DMS 273 (cell line): ENCODE measurements around the gene CIC.
"Not testable (repeated sequence)": the region's sequence is repeated elsewhere in the genome, so short reads cannot be mapped to it uniquely, and the experiment has no call there.

Experiments used
- DNase-seq: peaks from one replicate; lab custom pipeline; 2025; ENCODE audit not compliant: unreplicated experiment; lab: John Stamatoyannopoulos, UW

The CIC gene

GRCh38 chr19:42328854-42329253, 59.8 kb downstream of the CIC start:
- no peak for DNase-seq

DNA sequence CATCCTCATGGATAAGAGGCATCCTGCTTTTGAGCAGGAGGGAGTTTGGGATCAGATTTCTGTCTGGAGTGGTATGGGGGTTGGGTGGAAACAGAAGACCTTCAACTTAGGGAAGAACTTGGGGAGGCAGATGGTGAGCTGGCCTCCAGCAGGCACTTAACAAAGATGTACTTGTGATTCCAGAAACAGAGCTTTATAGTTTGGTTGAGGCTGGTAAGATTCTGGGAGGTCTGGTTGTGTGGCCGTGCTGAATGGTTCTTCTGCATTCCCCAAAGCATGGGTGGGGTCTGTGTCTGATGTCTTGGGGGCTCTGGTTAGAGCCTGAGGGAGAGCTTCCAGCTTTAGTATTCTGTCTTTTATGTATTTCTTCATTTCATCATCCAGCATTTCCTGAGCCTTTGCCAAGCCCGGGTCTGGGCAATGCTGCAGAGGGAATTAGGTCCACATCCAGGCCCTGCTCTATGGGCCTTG, 61.2 kb downstream of the CIC start:
- DNase-seq = peak; percentile 96

DNA sequence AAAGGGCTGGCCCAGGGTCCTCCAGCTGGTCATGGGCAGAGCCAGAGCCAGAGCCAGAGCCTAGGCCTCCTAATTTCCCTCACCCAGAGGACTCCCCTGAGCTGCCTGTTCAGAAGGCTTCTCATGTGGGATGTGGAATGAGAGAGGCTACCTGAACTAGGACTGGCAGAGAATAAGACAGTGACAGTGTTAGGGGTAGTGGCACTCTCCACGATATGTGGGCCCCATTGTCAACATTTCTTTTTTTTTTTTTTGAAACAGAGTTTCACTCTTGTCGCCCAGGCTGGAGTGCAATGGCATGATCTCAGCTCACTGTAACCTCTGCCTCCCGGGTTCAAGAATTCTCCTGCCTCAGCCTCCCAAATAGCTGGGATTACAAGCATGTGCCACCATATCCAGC, 62.3 kb downstream of the CIC start:
- DNase-seq = not testable (repeated sequence)

DNA sequence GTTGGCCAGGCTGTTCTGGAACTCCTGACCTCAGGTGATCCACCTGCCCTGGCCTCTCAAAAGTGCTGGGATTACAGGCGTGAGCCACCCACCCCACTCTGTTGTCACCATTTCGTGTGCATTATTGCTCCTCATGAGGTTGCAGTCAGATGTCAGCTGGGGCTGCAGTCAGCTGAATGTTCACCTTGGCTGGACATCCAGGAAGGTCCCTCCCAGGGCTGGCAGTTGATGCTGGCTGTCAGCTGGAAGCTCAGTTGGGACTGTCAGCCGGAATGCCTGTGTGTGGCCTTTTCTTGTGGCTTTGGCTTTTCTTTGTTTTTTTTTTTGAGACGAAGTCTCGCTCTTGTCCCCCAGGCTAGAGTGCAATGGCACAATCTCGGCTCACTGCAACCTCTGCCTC, 63.0 kb downstream of the CIC start:
- DNase-seq = no peak

DNA sequence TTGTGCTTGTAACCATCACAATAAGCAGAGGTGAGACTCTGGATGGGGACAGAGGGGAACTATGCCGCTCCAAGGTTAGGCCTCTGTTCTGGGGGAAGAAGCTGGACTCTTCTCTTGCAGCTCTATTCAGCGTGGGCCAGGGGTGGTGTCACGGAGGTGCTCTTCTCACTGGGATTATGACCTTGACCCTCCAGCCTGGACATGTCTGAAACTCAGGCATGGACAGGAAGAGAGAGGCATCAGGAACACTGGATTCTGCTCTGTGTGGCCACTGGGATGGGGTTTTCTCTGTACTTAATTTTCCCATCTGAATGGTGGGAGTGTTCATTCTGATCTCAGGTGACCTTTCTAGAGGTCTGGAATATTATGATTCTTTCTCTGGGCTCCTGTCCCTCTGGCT, 64.0 kb downstream of the CIC start:
- DNase-seq = no peak

DNA sequence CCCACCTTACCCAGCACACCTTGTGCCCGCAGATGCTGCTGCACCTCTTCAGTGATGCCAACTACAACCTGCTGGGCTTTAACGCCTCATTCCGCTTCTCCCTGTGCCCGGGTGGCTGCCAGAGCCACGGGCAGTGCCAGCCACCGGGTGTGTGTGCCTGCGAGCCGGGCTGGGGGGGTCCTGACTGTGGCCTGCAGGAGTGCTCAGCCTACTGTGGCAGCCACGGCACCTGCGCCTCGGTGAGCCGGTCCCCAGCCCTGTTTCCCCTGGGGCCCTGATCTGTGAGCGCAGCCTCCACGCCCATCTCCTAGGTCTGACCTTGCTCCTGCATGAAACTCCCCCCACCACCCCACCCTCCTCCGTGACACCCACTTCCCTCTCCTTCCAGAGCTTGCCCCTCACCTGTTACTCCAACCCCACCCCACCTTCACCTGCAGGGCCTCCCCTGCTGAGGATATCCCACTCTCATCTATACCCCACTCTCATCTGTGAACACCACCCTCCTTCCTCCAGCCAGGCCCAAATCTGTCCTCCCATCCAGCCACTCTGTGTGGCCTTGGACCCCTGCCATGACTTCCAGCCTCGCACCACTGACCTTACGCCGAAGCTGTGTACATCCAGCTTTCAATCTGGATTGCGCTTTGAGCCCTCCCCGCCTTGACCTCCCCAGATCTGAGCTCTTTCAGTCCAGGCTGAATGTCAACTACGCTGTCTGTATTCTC, 65.1 kb downstream of the CIC start:
- no peak for DNase-seq

DNA sequence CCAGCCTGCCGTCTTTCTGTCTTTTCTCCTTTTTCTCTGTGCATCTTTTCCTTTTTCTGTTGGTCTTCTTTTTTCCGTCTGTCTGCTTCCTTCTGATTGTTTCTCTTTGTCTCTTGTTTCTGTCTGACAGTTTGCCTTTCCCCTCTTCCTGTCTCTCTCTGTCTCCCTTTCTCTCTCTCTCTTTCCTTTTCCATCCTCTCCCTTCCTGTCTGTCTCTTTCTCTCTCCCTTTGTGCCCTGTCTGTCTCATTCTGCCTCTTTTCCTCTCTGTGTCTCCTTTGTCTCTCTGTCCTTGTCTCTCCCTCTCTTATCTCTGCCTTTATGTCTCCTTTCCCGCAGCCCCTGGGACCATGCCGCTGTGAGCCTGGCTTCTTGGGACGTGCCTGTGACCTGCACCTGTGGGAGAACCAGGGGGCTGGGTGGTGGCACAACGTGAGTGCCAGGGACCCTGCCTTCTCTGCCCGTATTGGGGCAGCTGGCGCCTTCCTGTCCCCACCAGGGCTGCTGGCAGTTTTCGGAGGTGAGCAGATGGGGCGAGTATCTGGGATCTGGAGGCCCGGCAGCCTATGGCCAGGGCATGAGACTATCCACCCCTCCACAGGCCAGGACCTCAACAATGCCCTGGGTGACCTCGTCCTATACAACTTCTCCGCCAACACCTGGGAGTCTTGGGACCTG, 65.8 kb downstream of the CIC start:
- peak; percentile 29 for DNase-seq

DNA sequence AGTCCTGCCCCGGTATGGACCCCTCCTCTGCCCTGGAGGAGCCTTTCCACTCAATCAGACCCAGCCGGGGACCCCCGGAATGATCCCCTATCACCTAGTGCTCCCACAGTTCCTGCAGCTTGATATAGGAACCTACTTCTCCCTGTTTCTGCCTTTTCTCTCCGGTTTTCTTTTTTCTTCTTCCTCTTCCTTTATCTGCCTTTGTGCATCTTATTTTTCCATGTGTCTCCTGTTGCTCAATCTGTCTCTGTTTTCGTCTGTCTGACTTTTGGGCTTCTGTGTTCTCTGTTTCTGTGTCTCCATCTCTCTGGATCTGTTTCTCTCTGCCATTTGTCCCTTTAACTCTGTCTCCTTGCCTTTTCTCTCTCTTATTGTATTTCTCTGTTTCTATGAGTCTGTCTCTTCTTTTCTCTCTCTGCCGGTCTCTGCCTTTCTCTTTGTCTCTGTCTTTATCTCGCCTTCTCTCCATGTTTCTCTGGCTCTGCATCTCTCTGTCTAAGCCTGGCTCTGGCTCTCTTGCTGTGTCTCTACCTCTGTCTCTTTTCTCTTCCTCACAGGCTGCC, 66.4 kb downstream of the CIC start:
- DNase-seq = no peak

- DNase-seq = no peak
Observed at GRCh38 chr19:42335971-42336370, 66.9 kb downstream of the CIC start.

DNA sequence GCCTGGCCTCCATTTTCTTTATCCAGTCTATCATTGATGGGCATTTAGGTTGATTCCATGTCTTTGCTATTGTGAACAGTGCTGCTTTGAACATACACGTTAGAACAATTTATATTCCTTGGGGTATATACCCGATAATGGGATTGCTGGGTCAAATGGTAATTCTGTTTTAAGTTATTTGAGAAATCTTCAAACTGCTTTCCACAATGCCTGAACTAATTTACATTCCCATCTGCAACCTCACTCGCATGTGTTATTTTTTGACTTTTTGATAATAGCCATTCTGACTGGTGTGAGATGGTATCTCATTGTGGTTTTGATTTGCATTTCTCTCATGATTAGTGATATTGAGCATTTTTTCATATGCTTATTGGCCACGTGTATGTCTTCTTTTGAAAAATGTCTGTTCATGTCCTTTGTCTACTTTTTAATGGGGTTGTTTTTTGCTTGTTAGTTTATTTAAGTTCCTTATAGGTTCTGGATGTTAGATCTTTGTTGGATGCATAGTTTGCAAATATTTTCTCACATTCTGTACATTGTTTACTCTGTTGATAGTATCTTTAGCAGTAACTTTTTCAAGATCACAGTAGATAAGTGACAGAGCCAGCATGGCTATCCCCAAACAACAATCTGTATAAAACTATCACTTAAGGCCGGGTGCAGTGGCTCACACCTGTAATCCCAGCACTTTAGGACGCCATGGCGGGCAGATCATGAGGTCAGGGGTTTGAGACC, 70.2 kb downstream of the CIC start:
- not testable (repeated sequence) for DNase-seq

DNA sequence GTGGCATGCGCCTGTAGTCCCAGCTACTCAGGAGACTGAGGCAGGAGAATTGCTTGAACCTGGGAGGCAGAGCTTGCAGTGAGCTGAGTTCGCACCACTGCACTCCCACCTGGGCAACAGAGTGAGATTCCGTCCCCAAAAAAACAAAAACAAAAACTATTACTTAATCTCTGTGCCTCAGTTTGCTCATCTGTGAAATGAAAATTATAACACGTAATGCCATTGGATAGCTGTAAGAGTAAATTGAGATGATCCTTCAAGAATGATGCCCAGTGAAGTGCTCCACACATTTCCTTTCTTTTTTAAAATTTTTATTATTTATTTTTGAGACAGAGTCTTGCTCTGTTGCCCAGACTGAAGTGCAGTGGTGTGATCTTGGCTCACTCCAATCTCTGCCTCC, 70.9 kb downstream of the CIC start:
- DNase-seq = not testable (repeated sequence)

DNA sequence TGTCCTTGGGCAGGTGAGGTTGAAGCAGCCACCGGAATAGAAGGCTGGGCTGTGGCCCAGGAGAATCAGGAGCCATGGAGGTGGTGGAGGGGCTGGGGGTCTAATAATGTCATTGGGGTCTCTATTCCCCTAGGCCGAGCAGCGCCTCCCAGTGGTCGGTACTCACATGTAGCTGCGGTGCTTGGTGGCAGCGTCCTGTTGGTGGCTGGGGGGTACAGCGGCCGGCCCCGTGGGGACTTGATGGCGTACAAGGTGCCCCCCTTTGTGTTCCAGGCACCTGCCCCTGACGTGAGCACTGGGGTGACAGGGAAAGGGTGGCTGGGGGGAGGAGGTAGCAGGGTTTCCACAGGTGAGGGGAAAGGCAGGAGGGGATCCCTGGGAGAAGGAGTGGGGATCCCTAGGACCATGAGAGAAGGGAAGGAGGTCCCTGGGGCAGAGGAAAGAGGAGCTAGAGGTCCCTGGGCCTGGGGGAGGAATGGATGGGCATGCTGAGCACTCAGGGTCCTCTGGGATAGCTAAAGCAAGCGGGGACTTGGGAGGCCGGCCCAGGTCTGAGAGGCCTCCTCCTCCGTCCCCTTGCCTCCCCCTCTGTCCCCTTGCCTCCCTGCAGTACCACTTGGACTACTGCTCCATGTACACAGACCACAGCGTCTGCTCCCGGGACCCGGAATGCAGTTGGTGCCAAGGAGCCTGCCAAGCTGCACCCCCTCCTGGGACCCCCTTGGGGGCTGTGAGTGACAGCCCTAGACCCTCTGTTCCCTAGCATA, 74.5 kb downstream of the CIC start:
- no peak for DNase-seq

- no peak for DNase-seq
Observed at GRCh38 chr19:42344336-42344893, 75.4 kb downstream of the CIC start.
